Measurements from ENCODE around the gene C1QL4.
"Not testable (repeated sequence)": the region's sequence is repeated elsewhere in the genome, so short reads cannot be mapped to it uniquely, and the experiment has no call there.

The C1QL4 gene

GRCh38 chr12:49332891-49333371 lies 4.1 kb downstream of the C1QL4 start:
- no peak for DNase-seq

DNA sequence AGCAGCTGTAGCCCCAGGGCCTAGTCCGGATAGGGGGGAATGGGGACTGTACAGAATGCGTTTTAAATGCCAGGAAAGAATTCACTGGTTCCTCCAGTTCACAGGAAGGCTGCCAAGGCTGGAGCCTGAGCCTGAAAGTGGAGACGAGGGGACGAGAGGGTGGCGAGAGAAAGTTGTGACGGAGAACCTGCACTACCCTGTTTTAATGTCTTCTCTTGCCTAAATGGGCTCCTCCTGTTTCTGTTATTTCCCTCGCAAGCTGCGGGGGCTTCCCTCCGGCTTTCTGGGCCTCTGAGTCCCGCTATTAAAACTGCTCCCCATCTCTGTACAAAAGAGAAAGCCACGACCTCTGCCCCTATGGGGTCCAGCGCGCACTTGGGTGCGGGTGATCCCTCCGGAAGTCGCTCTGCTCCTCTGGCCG lies 4.5 kb downstream of the C1QL4 start:
- DNase-seq, result peak; percentile 40

GRCh38 chr12:49331380-49332222 lies 5.4 kb downstream of the C1QL4 start:
- peak; percentile 71 for DNase-seq

GRCh38 chr12:49330631-49331379 lies 6.2 kb downstream of the C1QL4 start:
- no peak for DNase-seq

GRCh38 chr12:49330032-49330619 lies 6.9 kb downstream of the C1QL4 start:
- DNase-seq, result no peak

GRCh38 chr12:49328816-49329215 lies 8.2 kb downstream of the C1QL4 start:
- DNase-seq, result no peak

DNA sequence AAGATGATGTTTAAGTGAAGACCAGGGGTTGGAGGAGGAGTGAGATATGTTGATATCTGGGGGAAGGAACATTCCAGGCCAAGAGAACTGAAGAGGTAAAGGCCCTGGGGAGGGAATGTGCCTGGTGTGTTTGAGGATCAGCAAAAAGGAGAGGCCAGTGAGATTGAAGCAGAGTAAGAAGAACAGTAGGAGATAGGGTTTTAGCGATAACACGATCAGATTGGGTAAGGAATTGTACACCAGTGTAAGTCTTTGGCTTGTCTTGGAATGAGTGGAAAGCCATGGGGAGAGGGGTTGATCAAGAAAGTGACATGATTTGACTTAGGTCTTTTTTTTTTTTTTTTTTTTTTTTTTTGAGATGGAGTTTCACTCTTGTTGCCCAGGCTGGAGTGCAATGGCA lies 9.1 kb downstream of the C1QL4 start:
- DNase-seq, result no peak

- DNase-seq, result no peak
Observed at GRCh38 chr12:49327368-49327767, 9.6 kb downstream of the C1QL4 start.

GRCh38 chr12:49325606-49326005 lies 11.4 kb downstream of the C1QL4 start:
- no peak for DNase-seq

DNA sequence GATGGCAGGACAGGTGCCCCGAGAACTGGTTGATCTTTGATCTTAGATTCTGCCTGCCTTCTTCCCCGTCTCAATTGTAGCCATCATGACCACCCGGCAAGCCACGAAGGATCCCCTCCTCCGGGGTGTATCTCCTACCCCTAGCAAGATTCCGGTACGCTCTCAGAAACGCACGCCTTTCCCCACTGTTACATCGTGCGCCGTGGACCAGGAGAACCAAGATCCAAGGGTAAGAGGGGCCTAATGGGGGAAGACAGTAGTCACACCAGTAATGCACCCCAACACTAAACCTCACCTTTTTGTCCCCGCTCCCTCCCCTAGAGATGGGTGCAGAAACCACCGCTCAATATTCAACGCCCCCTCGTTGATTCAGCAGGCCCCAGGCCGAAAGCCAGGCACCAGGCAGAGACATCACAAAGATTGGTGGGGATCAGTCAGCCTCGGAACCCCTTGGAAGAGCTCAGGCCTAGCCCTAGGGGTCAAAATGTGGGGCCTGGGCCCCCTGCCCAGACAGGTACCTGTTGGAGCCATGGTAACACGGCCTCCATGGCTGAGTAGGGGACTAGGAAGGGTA lies 13.4 kb downstream of the C1QL4 start:
- DNase-seq, result no peak

DNA sequence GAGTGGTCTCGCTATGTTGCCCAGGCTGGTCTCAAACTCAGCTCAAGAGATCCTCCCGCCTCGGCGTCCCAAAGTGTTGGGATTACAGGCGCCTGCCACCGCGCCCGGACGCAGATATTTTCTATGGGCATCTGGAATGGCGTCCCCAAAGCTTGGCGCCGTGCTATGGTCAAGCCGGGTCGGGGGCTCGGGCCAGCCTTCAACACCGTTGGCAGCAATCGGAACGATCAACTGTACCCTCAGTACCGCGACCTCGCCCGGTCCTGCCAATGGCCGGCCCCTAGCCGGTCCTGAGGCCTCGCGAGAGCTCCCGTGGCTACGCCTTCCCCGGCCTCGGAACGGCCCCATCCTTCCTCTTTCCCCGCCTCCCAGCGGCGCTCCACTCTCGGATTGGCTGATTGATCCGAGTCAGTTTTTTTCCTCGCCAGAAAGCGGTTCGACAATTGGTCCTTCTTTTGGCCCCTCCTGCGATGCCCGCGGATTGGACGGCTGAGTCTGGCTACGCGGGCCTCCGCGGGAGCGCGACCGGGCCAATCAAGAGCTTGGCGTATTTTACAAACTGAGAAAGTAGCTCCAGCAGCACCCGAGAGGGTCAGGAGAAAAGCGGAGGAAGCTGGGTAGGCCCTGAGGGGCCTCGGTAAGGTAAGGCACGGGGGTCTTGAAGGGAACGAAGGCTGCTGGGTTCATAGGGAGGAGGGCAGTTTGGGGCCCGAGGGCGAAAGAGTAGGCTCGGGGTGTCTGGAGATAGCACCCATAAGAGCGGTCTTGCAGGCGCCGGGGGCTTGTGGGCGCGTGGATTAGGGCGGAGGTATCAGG lies 14.1 kb downstream of the C1QL4 start, which contains the start of gene TROAP:
Gene TROAP, plus strand, starts transcription at position 548 of the 816 bp plus-strand sequence. CDS start 354 bp downstream, outside the sequence.
- DNase-seq, result peak; percentile 99

DNA sequence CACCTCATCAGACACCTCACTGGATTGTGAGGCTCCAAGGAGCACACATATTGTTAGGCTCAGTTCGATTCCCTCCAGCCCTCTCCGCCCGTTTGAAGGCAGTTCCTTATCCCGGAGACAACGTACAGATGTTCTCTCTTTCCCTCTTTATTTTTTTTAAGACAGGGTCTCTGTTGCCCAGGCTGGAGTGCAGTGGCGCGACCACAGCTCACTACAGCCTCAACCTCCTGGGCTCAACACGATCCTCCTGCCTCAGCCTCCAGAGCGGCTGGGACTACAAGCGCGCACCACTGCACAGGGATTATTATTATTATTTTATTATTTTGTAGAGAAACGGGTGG lies 14.7 kb downstream of the C1QL4 start:
- no peak for DNase-seq

- DNase-seq, result not testable (repeated sequence)
Observed at GRCh38 chr12:49320411-49321103, 16.4 kb downstream of the C1QL4 start.

- DNase-seq, result not testable (repeated sequence)
Observed at GRCh38 chr12:49317118-49317517, 19.9 kb downstream of the C1QL4 start.

- no peak for DNase-seq
Observed at GRCh38 chr12:49314811-49315210, 22.2 kb downstream of the C1QL4 start.

- not testable (repeated sequence) for DNase-seq
Observed at GRCh38 chr12:49310451-49311000, 26.5 kb downstream of the C1QL4 start.

- DNase-seq, result no peak
Observed at GRCh38 chr12:49309386-49309785, 27.6 kb downstream of the C1QL4 start.

GRCh38 chr12:49305762-49306510 lies 31.1 kb downstream of the C1QL4 start:
- no peak for DNase-seq

GRCh38 chr12:49304161-49304560 lies 32.8 kb downstream of the C1QL4 start:
- peak; percentile 36 for DNase-seq

GRCh38 chr12:49301760-49302159 lies 35.2 kb downstream of the C1QL4 start:
- no peak for DNase-seq

GRCh38 chr12:49298160-49298559 lies 38.8 kb downstream of the C1QL4 start:
- DNase-seq, result no peak
